C1 segment of cervical spinal cord (tissue), 14 donors: ENCODE data around the gene RAB11A.
"Not testable (repeated sequence)": the region's sequence is repeated elsewhere in the genome, so short reads cannot be mapped to it uniquely, and the experiment has no call there.

Experiments
- DNase-seq, 14 donors: peaks; one replicate each; lab custom pipeline; 2025; lab: John Stamatoyannopoulos, UW

Gene RAB11A

DNA sequence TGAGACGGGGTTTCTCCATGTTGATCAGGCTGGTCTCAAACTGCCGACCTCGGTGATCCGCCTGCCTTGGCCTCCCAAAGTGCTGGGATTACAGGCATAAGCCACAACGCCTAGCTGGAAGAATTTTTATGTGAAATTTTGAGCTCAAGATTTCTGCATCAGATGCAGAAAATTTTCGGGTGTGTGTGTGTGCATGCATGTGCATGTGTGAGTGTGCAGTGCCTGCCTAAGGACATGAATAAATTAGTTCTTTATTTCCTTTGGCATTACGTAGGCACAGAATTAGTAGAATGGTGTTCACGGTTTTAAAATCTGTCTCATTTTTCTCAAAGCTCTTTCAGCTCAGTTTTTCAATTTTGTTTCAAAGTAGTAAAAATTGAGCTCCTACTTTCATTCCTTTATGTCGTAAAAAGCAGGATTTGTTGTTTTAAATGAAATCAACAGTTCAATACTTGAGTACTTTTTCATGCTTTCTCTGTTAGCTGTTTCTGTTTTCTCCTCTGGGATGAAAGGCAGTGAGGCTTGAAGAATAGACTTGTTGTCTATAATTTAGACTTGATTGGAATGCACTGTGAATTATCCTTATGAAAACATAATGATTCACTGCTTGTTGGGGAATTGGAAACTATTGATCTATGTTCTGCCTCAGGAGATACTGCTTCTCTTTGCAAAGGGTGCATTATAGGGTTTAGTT, 23.3 kb upstream of the RAB11A start:
- DNase-seq, result no peak

DNA sequence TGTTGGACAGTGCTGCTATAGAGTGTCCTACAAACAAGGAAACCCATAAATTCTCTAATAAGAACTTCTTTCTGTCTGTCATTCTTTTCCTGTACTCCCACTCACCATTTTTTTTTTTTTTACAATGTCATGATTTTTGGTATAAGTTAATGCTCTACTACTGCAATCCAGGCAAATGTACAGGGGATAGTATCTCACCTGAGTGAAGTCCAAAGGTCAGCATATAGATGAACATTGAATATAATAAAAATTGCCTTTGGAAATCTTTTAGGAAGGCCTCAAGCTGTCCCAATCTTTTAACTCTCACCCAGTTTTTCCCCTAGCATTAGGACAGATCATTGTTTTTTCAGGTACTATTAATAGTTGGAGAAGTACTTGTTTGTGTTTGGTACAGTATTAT, 21.3 kb upstream of the RAB11A start:
- no peak for DNase-seq

DNA sequence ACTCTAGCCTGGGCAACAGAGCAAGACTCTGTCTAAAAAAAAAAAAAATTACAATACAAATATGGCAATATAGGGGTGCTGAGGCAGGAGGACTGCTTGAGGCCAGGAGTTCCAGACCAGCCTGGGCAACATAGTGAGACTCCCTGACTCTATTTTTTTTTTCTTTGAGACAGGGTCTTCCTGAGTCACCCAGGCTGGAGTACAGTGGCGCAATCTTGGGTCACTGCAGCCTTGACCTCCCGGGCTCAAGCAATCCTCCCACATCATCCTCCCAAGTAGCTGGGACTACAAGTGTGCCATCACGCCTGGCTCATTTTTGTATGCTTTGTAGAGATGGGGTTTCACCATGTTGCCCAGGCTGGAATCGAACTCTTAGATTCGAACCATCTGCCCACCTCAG, 17.3 kb upstream of the RAB11A start:
- no peak for DNase-seq

DNA sequence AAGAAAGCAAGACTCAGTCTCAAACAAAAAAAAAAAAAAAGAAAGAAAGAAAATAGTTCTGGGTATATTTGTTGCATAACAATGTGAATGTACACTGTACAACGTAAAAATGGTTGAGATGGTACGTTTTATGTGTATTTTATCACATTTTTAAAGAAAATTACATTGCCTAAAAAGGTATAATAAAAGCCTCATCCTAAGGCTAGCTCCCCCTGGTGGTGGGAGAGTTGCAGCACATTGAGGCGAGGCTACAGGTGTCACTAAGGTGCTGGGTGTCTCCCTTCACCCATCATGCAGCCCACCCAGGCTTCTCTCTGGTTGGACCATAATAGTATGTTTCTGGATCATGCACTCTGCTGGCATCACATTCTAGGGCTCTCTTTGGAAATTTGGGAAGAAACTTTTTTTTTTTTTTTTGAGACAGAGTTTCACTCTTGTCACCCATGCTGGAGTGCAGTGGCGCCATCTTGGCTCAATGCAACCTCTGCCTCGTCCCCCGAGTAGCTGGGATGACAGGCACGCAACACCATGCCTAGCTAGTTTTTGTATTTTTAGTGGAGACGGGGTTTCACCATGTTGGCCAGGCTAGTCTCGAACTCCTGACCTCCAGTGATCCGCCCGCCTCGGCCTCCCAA, 12.4 kb upstream of the RAB11A start:
- DNase-seq, result peak in 2 of 14 donors; percentile 3

DNA sequence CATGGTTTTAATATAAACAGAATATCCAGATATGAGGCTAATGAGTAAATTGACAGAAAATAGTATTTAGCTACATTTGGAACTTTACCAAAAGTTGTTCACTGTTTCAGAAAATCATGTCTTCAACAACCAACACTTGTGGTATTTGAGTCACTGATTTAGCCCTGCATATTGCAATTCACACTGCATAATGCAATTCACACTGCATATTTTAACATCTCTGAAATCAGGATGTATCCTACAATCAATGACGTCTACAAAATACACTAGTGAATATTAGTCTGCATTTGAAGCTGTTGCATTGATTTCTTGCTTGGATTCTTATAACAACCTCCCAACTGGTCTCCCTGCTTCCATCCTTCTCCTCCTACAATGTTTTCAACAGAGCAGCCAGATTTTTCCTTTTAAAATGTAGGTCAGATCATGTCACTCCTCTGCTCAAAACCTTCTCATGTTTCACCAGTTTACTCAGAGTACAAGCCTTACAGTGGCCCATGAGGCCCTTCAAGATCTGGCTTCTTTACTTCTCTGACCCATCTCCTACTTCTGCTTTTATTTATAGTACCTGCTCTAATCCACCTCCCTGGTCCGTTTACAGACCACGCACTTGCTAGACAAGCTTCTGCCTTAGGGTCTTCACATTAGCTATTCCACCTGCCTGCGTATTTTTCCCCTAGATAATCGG, 11.4 kb upstream of the RAB11A start:
- DNase-seq, result no peak

DNA sequence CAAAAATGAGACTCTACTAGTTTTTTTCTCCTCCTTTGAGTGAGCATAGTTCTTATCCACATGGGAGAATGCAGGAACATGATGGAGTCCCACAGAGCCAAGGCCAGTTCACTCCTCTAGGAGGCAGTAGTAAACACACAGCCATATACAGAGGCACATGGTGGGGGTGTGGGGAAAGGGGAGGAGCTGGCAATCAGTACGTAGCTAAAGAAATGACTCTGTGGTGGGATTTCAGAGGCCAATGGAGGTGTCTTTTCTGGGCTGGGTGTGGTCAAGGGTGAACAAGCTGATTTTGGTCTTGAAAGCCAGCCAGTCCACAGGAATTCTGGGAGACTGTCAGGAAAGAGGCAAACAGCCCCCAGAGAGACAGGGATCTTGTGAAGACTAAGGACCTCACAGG, 6.6 kb upstream of the RAB11A start:
- DNase-seq, result no peak

DNA sequence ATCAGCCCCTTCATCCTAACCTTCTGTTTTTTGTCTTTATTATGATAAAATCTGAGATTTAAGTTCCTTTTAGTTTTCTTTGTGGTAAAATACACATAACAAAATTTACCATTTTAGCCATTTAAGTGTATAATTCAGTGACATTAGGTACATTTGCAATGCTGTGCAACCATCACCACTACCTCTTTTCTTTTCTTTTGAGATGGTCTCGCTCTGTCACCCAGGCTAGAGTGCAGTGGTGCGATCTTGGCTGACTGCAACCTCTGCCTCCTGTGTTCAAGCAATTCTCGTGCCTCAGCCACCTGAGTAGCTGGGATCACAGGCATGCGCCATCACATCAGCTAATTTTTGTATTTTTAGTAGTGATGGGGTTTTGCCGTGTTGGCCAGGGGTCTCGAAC, 6.2 kb upstream of the RAB11A start:
- DNase-seq, result no peak

DNA sequence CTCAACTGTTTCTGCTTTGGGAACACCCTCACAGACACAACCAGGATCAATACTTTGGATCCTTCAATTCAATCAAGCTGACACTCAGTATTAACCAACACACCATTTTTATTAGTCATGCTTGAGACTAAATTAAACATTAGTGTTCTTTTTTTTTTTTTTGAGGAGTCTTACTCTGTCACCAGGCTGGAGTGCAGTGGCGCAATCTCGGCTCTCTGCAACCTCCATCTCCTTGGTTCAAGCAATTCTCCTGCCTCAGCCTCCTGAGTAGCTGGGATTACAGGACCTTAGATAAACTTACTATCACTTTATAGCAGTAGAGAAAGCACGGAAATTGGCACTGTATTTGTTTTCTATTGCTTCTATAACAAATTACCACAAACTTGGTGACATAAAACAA, 2.0 kb upstream of the RAB11A start:
- no peak for DNase-seq

DNA sequence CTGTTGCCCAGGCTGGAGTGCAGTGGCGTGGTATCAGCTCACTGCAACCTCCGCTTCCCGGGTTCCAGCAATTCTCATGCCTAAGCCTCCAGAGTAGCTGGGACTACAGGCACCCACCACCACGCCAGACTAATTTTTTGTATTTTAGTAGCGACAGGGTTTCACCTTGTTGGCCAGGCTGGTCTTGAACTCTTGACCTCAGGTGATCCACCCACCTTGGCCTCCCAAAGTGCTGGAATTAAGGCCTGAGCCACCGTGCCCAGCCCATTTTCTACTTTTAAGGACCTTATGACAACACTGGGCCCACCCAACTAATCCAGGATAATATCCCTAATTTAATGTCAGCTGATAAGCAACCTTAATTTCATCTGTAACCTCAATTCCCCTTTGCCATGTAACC, 1.4 kb upstream of the RAB11A start:
- DNase-seq, result not testable (repeated sequence)

DNA sequence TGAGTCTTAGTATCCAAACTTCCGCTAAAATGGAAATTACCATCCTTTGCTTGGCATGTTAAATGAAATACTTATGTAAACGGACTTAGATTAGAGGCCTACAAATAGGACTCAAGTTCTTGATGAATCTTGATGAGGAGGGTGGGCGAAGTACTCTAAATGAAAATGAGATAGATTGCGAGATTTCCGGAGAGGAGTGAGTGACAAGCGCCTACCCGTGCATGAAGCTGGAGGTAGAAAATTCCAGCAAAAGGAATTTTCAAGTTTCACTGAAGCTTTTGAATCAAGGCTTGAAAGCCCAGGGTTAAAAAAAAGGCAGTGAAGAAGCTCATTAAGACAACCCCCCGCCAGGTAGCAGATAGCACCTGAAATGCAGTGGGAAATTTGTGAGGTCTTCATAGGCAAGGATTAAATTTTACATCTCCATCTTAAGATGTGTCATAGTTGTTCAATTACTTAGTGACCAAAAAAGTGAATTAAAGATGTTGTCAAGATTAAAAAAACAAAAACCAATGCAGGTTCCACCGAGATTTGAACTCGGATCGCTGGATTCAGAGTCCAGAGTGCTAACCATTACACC, 655 bp upstream of the RAB11A start:
- no peak for DNase-seq

DNA sequence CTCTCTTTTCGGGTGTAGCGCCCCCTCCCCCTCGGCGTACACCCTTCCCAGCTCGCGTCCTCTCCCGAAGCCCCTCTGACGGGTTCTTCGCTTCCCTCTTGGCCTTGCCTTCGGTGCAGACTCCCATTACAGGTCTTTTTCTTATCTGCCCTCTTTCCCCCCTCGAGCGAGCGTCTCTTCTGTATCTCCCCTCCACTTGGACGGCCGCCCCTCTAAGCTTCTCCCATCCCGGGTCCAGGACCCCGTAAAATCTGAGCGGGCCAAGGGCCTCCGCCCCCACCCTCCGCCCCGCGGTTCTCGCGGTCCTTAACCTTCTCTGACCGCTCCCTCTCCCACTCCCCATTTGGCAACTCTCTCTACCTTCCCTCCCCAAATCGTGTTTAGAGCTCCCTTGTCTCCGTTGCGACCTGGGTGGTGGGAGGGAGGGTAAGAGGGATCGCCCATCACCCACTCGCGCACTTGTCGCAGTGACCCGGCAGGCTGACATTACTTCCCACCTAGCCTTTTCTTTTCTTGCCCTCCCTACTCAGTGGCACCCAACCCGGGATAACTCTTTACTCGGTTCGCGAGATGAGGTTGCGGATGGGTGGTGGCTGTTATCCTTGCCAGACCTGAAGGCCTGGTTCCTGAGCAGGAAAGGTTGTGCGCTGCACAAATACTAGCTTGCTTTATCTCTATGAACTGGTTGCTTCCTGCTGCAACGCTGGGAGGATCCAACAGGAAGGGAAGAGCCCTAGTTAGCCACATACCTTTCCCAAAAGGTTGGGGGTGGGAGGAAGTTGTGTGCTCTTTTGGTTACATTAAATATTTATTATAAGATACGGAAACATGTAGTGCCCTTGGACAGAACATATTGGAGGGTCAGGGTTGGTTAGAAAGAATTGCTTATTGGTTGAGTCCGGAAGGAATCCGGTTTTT, 922 bp downstream of the RAB11A start:
- peak in 9 of 14 donors; percentile 0 to 47 (median 31) for DNase-seq

DNA sequence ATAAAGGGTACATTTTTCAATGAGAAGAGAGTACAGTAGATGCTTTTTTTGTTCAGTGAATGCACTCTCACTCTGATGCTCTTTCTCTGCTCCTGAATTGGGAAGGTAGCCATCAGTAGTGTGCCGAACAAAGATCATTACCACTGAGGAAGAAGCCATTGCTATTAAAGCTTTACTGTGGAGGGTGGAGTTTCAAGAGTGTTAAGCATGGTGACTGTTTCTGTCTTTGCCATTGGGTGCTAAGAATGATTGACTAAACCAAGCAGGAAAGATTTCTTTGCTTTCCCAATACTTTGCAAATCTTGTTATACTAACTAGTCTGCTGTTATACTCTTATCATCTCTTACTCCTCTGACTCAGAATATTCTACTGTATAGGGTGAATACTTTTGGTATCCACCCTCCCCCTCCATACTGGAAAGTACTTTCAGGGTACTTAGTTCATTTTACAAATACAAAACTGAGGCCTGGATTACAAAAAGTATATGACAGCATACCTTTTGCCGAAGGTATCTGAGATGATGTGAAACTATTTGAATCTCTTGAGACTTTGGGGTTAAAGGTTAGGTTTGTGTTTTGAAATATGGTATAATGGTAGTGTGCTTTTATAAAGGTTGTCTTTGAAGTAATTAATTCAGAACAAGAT, 1.7 kb downstream of the RAB11A start:
- DNase-seq, result no peak

DNA sequence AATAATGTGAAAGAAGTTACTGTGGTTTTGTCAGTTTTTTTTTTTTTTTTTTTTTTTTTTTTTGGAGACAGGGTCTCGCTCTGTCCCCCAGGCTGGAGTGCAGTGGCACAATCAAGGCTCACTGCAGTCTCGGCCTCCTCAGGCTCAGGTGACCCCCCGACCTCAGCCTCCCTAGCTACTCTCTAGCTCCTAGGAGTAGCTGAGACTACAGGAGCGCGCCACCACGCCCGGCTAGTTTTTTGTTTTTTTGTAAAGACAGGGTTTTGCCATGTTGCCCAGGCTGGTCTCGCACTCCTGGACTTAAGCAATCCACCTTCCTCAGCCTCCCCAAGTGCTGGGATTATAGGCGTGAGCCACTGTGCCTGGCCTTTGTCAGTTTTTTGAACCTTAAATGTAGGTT, 2.6 kb downstream of the RAB11A start:
- DNase-seq, result not testable (repeated sequence)

DNA sequence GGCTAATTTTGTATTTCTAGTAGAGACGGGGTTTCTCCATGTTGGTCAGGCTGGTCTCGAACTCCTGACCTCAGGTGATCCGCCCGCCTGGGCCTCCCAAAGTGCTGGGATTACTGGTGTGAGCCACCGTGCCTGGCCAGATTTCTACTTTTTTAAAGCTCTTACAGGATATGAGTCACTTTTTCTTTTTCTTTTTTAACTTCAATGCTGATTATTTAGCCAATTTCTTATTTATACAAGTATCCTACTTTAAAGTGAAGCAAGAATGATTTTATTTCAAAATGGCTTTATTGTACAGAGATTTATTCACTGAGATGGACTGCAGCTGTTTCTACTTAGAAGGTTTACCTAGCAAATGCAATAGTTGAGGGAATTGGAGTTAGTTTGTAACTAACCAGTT, 3.3 kb downstream of the RAB11A start:
- not testable (repeated sequence) for DNase-seq

DNA sequence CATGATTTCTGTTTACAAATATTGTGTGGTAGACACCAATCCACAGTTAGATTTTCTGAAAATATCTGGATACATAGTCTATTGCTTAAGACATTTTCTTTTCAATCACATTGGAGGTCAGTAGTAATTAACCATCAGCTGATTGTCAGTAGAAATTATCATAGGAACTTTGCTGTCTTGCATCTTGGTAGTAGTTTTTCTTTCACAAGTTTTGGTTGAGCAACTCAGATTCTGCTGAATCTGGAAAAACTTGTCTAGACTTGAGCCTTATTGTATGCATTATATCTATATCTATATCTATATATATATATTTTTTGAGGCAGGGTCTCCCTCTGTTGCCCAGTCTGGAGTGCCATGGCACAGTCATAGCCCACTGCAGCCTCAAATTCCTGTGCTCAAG, 4.0 kb downstream of the RAB11A start:
- no peak for DNase-seq

DNA sequence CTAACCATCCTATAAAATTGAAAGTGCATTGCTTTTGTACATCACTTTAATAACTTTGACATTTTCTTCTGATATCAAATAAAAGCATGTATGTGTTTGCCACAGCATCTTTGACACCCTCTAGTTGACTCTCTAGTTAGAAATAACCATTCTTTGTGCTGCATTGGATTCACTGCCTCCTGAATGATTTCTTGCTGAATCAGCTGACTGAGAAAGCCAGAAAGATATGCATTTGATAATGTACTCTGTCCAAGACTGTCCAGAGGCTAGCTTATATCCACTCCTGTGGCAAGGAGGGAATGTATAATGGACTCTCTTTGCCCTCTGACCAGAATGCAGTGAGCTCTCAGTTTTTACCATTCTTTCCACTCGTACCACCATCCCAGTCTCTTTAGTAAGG, 6.2 kb downstream of the RAB11A start:
- no peak for DNase-seq

DNA sequence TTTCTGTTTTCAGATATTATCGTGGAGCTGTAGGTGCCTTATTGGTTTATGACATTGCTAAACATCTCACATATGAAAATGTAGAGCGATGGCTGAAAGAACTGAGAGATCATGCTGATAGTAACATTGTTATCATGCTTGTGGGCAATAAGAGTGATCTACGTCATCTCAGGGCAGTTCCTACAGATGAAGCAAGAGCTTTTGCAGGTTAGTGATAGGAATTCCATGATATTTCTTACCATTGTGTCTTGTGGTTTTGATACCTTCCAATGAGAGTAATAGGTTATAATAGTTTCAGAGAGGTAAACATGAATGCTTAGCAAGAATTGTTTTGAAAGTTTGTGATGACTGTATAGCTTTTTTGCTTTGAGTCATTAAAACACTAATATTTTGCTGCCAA, 8.5 kb downstream of the RAB11A start:
- DNase-seq, result no peak

DNA sequence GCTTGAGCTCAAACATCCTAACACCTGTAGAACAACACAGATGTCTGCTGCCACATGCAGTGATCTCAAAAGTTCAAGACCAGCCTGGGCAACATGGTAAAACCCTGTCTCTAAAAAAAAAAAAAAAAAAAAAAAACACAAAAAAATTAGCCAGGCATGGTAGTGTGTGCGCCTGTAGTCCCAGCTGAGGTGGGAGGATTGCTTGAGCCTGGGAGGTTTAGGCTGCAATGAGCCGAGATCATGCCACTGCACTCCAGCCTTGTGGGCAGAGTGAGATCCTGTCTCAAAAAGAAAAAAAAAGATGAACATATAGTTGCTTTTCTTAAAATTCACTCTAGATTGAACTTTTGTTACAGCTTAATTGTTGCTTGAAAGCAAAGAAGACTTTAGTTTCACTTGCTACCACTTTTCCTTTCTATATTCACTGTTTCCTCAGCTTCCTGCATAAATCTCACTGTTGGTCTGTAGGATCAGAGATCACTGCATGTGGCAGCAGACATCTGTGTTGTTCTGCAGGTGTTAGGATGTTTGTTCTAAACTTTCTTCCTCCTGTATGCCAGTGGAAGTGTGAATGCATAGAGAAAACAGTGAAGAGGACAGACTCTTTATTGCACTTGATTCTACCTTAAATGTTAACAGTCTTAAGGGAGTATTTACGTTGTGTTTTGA, 12.6 kb downstream of the RAB11A start:
- no peak for DNase-seq

DNA sequence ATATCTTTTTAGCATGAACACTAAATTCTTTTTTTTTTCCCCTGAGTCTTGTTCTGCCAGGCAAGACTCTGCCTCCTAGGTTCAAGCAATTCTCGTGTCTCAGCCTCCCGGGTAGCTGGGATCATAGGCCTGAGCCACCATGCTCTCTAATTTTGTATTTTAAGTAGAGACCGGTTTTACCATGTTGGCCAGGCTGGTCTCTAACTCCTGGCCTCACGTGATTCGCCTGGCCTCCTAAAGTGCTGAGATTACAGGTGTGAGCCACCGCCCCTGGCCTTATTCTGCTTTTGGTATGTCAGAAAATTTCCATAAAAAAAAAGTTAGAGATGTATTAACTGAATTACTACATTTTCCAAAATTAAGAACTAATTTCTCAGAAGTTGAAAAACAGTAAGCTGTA, 14.3 kb downstream of the RAB11A start:
- DNase-seq, result no peak

DNA sequence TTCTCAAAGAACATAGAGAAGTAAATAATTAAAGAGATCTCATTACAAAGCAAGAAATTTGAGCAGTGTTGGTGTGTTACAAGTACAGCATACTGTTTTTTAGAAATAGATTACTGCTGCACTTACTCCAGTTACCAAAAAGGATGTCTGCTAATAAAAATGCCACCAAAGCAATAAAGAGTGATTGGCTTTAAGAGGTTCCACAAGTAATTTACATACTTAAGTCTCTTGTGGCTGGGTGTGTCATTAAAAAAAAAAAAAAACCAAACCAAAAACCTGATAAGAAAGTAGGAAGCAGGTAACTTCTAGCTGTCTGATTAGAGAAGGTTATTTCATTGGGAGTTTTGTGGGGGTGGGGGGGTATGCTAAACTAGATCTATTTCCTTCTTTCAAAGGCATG, 15.2 kb downstream of the RAB11A start:
- no peak for DNase-seq
